ENCODE measurements around the gene TSPAN32.
"Not testable (repeated sequence)": the region's sequence is repeated elsewhere in the genome, so short reads cannot be mapped to it uniquely, and the experiment has no call there.

The TSPAN32 gene

GRCh38 chr11:2267851-2268728, 33.7 kb upstream of the TSPAN32 start:
- no peak for DNase-seq

GRCh38 chr11:2268729-2269600, 32.8 kb upstream of the TSPAN32 start:
- DNase-seq, result peak; percentile 44

GRCh38 chr11:2269601-2270321, 32.1 kb upstream of the TSPAN32 start:
- peak; percentile 72 for DNase-seq

GRCh38 chr11:2270322-2271076, 31.3 kb upstream of the TSPAN32 start, which contains the start of gene ASCL2:
TSS of gene ASCL2 (minus strand) at chr11:2270588. CDS start at chr11:2270332, 256 bp downstream.
- DNase-seq, result no peak

GRCh38 chr11:2271077-2271326, 30.8 kb upstream of the TSPAN32 start:
- DNase-seq, result no peak

GRCh38 chr11:2271327-2272227, 30.2 kb upstream of the TSPAN32 start:
- DNase-seq, result no peak

GRCh38 chr11:2272228-2272945, 29.4 kb upstream of the TSPAN32 start:
- no peak for DNase-seq

- no peak for DNase-seq
Measured at GRCh38 chr11:2272946-2273280, 28.9 kb upstream of the TSPAN32 start.

GRCh38 chr11:2273311-2273710, 28.5 kb upstream of the TSPAN32 start:
- no peak for DNase-seq

GRCh38 chr11:2273771-2274170, 28.0 kb upstream of the TSPAN32 start:
- DNase-seq, result no peak

- no peak for DNase-seq
Measured at GRCh38 chr11:2275334-2276279, 26.2 kb upstream of the TSPAN32 start.

GRCh38 chr11:2276280-2277007, 25.4 kb upstream of the TSPAN32 start:
- DNase-seq, result no peak

- no peak for DNase-seq
Measured at GRCh38 chr11:2277008-2277346, 24.8 kb upstream of the TSPAN32 start.

- no peak for DNase-seq
Measured at GRCh38 chr11:2277933-2278523, 23.8 kb upstream of the TSPAN32 start.

GRCh38 chr11:2280208-2280607, 21.6 kb upstream of the TSPAN32 start:
- no peak for DNase-seq

GRCh38 chr11:2286350-2286749, 15.5 kb upstream of the TSPAN32 start:
- not testable (repeated sequence) for DNase-seq

- no peak for DNase-seq
Measured at GRCh38 chr11:2287091-2287490, 14.7 kb upstream of the TSPAN32 start.

- no peak for DNase-seq
Measured at GRCh38 chr11:2289350-2289749, 12.5 kb upstream of the TSPAN32 start.

GRCh38 chr11:2289859-2290258, 12.0 kb upstream of the TSPAN32 start:
- no peak for DNase-seq
